ENCODE measurements around the gene SH3PXD2A.

GRCh38 chr10:103570844-103571655 lies 284.3 kb downstream of the SH3PXD2A start:
- TF ChIP-seq TCF7 (IDR thresholded peaks at IDR 0.05; ENCODE audit: borderline replicate concordance) (no peak), NFYB (IDR thresholded peaks at IDR 0.05; ENCODE audit: extremely low read depth, insufficient read length) (no peak), BRF1 (IDR thresholded peaks at IDR 0.05; ENCODE audit: borderline replicate concordance, extremely low read depth, insufficient read length) (no peak), CTCF (IDR thresholded peaks at IDR 0.05 in 2 of 3, conservative IDR thresholded peaks at IDR 0.05 in 1 of 3; ENCODE audit: insufficient read depth in 2 of 3, low read depth in 1 of 3, low read length in 3 of 3) (no peak), BRCA1 (IDR thresholded peaks at IDR 0.05) (no peak), BRCA1 (CRISPR knock-in tag; IDR thresholded peaks at IDR 0.05) (no peak), ZNF592 (IDR thresholded peaks at IDR 0.05) (no peak), XRCC5 (IDR thresholded peaks at IDR 0.05; ENCODE audit: low read depth, low read length) (no peak), PHF8 (IDR thresholded peaks at IDR 0.05; ENCODE audit: borderline replicate concordance, low read length) (no peak), SMC3 (conservative IDR thresholded peaks at IDR 0.05; ENCODE audit: insufficient read depth, low read depth, low read length) (no peak), RBM17 (IDR thresholded peaks at IDR 0.05; ENCODE audit: borderline replicate concordance, low read depth, low read length) (no peak), HMGXB4 (CRISPR knock-in tag; IDR thresholded peaks at IDR 0.05) (no peak), POLR2A (conservative IDR thresholded peaks at IDR 0.05) (no peak)

Data from K562 (cell line).